SW 1271 (cell line): ENCODE results near the gene GLIPR1L2.
"Not testable (repeated sequence)": the region's sequence is repeated elsewhere in the genome, so short reads cannot be mapped to it uniquely, and the experiment has no call there.

Experiments used
- DNase-seq, 2 experiments: peaks; one replicate each; lab custom pipeline; 2025; lab: John Stamatoyannopoulos, UW

The GLIPR1L2 gene

DNA sequence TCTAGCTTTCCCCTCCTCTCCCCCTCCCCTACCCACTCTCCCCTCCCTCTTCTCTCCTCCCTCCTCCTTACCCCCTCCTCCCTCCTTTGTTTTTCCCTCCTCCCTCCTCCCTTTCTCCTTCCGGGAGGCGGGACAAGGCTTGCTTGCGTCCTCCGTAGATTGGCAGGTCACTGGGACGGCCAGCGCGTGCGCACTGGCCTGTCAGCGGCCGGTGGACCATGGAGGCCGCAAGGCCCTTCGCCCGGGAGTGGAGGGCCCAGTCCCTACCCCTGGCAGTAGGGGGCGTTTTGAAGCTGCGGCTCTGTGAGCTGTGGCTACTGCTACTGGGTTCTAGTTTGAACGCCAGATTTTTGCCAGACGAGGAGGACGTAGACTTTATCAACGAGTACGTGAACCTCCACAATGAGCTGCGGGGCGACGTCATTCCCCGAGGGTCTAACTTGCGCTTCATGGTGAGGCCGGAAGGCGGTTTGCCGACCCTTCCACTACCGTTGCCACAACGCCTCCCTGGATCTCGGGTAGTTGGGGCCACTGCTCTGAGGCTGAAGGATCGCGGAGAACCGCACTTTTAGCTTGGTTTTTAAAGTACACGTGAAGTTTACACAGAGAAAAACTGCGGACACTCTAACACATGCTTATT, at the start of gene GLIPR1L2:
GLIPR1L2 (plus strand) TSS at position 191 of the 640 bp plus-strand sequence; CDS start at position 219, 28 bp downstream.
- peak; percentile 96 to 97 for DNase-seq

DNA sequence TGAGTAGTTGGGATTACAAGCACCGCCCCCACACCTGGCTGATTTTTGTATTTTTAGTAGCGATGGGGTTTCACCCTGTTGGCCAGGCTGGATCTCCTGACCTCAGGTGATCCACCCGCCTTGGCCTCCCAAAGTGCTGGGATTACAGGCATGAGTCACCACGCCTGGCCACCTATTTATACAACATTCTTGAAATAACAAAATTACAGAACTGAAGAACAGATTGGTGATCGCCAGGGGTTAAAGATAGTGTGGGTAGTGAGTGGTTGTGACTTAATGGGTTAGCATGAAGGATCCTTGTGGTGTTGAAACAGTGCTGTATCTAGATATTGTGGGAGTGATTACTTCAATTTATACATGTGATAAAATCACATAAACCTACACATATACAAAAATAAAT, 49.0 kb upstream of the GLIPR1L2 start:
- DNase-seq, result no peak

GRCh38 chr12:75345531-75345930, 45.4 kb upstream of the GLIPR1L2 start:
- DNase-seq, result peak in 1 of 2 experiments; percentile 30

DNA sequence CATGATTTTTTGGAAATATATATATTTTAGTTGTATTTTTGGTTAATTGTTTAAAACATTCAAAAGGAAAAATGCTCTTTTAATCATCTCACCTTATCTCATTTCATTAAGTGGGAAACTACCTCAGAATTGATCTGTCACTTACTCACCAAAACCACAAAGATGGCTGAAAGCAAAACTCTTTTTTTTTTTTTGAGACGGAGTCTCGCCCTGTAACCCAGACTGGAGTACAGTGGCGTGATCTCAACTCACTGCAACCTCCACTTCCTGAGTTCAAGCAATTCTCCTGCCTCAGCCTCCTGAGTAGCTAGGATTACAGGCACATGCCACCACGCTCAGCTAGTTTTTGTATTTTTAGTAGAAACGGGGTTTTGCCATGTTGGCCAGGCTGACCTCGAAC, 44.7 kb upstream of the GLIPR1L2 start:
- not testable (repeated sequence) for DNase-seq

DNA sequence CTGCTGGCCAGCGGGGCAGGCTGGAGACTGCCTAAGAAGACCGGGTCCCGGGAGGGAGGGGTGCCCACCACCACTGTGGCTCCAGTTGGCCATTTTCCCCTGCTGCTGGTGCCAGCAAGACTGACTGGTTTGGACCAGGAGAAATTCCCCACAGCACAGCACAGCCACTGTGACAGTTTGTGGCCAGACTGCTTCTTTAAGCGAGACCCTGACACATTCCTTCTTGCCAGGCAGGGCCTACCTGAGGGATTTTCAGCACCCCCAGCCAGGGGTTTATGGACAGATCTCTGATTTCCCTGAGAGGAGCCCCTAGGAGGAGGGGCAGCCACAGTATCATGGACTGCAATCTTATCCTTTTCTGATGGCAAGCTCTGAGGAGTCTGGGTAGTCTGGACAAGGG, 40.9 kb upstream of the GLIPR1L2 start:
- DNase-seq, result no peak

DNA sequence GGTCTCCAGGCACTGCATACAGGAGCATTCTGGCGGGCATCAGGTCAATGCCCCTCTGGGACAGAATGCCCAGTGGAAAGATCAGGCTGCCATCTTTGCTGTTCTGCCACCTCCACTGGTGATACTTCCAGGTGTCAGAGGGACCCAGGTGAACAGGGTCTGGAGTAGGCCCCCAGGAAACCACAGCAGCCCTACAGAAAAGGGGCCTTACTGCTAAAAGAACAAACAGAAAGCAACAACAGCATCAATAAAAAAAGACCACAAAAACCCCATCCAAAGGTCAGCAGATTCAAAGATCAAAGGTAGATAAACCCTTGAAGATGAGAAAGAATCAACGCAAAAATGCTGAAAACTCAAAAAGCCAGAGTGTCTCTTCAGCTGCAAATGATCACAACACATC, 40.5 kb upstream of the GLIPR1L2 start:
- DNase-seq, result no peak

GRCh38 chr12:75354011-75354410, 36.9 kb upstream of the GLIPR1L2 start:
- no peak for DNase-seq

DNA sequence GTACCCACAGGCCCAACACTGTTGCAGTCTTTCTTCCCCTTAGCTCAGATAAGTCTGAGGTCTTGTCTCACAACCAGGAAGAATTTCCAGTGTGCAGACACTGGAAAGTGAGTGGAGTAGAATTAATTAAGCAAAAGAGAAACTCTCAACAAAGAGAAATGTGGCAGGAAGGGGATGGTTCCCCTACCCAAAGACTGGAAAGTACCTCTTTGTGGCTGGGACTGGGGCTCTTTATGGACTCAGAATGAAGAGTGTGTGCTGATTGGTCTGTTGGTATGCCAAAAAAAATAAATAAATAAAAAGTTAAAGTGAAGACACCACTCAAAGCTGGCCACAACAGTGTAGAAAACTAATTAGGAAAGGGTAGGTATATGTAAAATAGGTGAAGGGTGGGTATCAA, 30.0 kb upstream of the GLIPR1L2 start:
- no peak for DNase-seq

DNA sequence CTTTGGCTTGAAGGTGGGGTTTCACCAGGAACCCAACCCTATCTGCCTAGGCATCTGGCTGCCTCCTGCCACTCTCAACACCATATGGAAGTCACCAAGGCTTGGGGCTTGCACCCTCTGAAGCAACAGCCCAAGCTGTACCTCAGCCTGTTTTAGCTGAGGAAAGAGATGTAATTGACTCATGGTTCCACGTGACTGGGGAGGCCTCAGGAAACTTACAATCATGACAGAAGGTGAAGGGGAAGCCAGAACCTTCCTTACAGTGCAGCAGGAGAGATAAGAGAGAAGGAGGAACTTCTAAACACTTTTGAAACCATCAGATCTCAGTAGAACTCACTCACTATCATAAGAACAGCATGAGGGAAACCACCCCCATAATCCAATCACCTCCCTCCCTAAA, 29.5 kb upstream of the GLIPR1L2 start:
- no peak for DNase-seq

DNA sequence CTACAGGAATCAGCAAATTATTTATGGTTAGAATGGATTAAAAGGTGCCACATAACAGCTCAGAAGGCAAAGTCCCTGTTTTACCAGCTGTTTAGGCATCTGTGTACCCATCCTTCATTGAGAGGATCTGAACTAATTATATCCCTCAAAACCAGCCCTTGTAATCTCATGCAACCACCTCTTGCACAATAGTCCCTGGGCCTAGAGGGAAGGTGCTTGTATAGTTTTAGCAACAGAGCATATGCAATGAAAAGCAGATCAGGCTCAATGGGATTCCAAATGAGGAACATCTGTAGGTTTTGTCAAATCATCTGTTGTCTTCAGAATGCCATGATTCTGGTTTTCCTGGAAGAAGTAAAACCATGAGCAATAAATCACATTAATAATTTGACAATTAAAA, 26.0 kb upstream of the GLIPR1L2 start:
- no peak for DNase-seq

- DNase-seq, result no peak
These were observed 24.3 kb upstream of the GLIPR1L2 start for GRCh38 chr12:75366629-75367028.

- DNase-seq, result no peak
These were observed 15.9 kb upstream of the GLIPR1L2 start for GRCh38 chr12:75374971-75375370.

DNA sequence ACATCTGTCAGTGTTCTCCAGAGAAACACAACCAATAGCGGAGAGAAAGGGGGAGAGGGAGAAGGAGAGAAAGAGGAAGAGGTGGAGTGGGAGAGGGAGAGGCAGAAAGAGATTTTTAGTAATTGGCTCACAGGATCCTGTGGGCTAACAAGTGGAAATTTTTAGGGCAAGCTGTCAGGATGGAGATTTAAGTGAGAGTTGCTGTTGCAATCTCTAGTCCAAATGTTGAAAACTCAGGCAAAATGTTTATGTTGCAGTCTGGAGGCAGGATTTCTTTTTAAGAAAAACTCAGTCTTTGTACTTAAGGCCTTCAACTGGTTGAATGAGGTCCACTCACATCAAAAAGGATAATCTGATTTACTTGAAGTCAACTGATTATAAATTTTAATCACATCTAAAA, 12.5 kb upstream of the GLIPR1L2 start:
- no peak for DNase-seq

GRCh38 chr12:75389061-75389460, 1.8 kb upstream of the GLIPR1L2 start:
- peak; percentile 64 to 89 for DNase-seq

DNA sequence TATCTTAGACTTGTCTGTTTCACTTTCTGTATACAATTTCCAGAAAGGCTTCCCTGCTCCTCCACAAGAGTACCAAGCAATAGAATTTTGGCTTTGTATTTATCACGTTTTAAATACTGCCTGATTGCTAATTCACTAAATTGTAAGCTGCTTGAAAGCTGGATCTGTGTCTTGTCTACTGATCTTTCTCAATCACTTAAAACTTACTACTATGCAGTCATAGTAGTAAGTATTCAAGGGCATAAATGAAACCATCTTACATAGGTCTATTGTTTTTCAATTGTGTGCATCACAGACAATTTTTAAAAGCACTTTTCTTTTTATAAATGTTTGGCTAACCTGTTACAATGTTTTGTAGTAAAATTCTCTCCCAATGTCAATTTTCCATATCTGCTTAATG, 1.2 kb upstream of the GLIPR1L2 start:
- no peak for DNase-seq

GRCh38 chr12:75390156-75390898, 562 bp upstream of the GLIPR1L2 start:
- DNase-seq, result no peak

DNA sequence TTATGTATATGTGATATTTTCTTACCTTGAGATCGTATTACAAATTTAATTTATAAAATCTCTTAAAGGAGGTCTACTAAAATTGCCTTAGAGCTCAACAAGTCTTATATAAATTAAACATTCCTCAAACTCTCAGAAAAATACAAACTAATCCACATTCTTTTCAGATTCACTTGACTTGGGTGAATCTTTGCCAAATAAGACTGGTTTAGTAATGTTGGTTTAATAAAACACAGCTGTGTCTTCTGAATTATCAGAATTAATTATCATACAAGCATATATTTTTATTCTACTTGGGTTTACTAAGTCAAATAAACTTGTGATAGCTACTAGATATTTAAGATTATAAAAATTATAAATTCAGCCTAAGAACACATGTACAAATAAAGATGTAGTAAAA, 13.3 kb downstream of the GLIPR1L2 start:
- DNase-seq, result no peak

GRCh38 chr12:75407683-75408082, 16.8 kb downstream of the GLIPR1L2 start:
- DNase-seq, result no peak

- DNase-seq, result no peak
These were observed 18.9 kb downstream of the GLIPR1L2 start for GRCh38 chr12:75409830-75410229.

DNA sequence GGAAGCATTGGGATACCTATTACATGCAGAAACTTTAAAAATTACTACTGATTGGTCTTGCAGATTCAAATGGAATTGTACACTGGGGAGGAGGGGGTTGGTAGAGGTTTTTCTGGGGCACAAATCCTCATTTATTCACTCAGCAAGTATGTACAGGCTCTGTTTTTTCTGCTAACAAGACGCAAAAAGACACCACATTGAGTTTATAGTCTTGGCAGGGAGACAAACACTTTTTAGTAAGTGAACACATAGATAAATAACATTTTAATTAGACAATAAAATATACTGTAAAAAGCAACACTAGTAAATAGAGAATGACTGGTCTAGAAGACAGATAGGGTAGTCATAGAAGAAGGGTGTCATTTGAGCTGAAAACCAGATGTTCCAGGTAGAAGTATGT, 23.8 kb downstream of the GLIPR1L2 start:
- no peak for DNase-seq

DNA sequence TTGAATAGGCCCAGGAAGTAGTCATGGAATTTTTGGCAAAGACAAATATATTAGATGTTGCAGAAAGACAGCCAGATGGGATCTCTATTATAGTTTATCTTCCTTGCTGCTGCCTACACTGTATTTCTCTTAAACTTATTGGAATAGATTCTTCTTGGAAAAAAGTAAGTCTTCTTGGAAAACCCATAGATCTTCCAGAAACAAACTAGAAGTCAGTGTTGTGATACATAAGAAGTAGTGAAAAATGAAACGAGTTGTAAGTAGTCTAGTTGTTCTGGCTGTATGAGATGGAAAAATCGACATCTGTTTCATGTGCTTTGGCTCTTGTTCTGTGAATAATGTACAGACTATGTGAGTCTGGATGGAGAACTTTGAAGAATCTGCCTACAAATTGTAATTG, 29.0 kb downstream of the GLIPR1L2 start:
- no peak for DNase-seq

DNA sequence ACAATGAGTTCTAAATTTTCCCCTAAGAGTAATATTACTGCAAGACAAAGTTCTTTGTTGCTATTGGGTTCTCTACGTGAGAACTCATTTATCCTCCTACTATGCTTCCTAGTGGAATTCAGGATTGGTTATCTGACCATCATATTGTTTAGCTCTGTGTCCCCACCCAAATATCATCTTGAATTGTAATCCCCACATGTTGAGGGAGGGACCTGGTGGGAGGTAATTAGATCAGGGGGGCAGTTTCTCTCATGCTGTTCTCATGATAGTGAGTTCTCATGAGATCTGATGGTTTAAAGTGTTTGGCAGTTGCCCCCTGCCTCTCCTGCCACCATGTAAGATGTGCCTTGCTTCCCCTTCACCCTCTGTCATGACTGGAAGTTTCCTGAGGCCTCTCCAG, 36.6 kb downstream of the GLIPR1L2 start:
- no peak for DNase-seq

- no peak for DNase-seq
These were observed 37.9 kb downstream of the GLIPR1L2 start for GRCh38 chr12:75428767-75429166.

DNA sequence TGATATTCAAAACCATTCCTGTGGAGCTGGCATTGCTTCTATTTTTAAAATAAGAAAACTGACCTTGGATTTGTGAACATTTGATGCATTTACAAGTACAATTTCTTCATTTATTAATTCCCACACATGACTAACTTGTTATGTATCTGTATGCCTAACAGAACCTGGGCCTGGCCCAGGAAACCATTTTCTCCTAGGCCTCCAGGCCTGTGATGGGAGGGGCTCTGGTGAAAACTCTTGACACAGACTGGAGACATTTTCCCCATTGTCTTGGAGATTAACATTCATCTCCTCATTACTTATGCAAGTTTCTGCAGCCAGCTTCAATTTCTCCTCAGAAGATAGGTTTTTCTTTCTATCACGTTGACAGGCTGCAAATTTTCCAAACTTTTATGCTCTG, 42.0 kb downstream of the GLIPR1L2 start:
- no peak for DNase-seq
